Fibroblast of lung (primary cell): ENCODE measurements around the gene ESRP2.

Experiments used
- CTCF ChIP-seq, 2 donors: IDR thresholded peaks in 1 of 2; conservative IDR thresholded peaks in 1 of 2; 1 replicate in 1 of 2; 2 replicates in 1 of 2; pipeline ENCODE4 v1.5.1; 2011 to 2012; ENCODE audit warnings: low read length in 2 of 2, control low read depth in 1 of 2, inconsistent platforms in 1 of 2, low read depth in 1 of 2, mild to moderate bottlenecking in 1 of 2
- EZH2 ChIP-seq: IDR thresholded peaks from 2 replicates; pipeline ENCODE4 v1.5.1; 2012; ENCODE audit warnings: low read length, control low read depth, mild to moderate bottlenecking; ENCODE audit errors: missing control alignments

- TF ChIP-seq EZH2 (no peak), CTCF (conservative IDR thresholded peaks at IDR 0.05 in 1 of 2, IDR thresholded peaks at IDR 0.05 in 1 of 2; ENCODE audit: low read depth in 1 of 2, low read length in 2 of 2) (no peak)
Observed at GRCh38 chr16:68234188-68235107, 1.5 kb downstream of the ESRP2 start.
